Measurements from ENCODE around the gene HPCAL1. TPM values are rescaled to one million over a fixed set of nuclear protein-coding genes. Genes with fewer than 3 reads are reported as not detected.

HPCAL1 gene
- total and polyA plus RNA-seq, 10 of the 15 experiments (the other 5 are each of a cell fraction or from before 2014, with no cell fraction given): 0.40 to 12.8 (median 7.9) TPM

DNA sequence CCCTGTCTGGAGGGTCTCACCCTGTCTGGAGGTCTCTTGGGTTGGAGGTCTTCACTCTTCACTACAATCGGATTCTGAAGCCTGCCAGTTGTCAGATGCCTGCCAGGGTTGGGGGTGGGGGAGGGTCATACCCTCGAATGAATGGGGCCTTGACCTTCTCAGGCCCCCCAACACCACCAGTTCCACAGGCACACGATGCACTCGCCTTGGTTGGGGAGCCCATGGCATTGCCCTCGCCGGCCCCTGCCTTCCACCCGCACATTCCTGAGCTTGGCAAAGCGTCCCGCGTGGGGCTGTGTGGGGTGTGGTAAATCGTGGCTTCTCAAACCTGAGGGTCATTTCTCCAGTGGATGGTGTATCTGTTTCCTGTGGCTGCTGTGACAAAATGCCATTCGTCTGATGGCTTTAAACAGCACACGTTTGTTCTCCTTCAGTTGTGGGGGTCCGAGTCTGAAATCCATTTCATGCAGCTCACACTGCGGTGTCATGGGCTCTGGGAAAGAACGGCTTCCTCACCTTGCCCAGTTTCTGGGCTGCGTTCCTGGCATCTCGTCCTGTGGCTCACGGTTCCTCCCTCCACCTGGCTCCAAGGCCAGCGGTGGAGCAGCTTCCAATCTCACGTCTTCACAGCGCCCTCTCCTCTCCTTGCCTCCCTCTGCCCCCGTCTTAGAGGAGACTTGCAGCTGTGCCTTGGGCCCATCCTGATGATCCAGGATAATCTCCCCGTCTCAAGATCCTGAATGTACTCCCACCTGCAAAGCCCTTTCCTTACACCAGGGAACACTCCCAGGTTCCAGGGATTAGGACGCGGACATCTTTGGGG is 38.0 kb upstream of the HPCAL1 start:
- BruUV-seq (replicated peaks): no TSS peak
- Histone ChIP-seq H3K9me3 (replicated peaks; ENCODE audit: control insufficient read depth, insufficient read depth, low read length) (no peaks in the 10 kb centered on the region), H3K27me3 (replicated peaks in 1 of 2; ENCODE audit: control insufficient read depth in 2 of 2, insufficient read depth in 2 of 2, low read length in 1 of 2) (peaks cover 0 to 3% of the 10 kb centered on the region in 2 experiments; a peak in 2 of 4 replicates), H3K4me1 (ENCODE audit: control insufficient read depth, insufficient read depth, low read length) (no peaks in the 10 kb centered on the region), H3K4me2 (ENCODE audit: control insufficient read depth, insufficient read depth) (no peak overlapping the region), H4K20me1 (ENCODE audit: control insufficient read depth, insufficient read depth) (no peaks in the 10 kb centered on the region), H3K79me2 (ENCODE audit: control insufficient read depth, insufficient read depth, low read length) (no peaks in the 10 kb centered on the region), H3K9ac (ENCODE audit: control insufficient read depth, insufficient read depth, low read length) (no peak overlapping the region), H3K4me3 (no peak overlapping the region), H3K36me3 (ENCODE audit: control insufficient read depth in 2 of 2, insufficient read depth in 2 of 2, low read length in 1 of 2) (no peaks in the 10 kb centered on the region), H2AFZ (ENCODE audit: control insufficient read depth, low read depth, low read length) (no peak overlapping the region), H3K27ac (ENCODE audit: control insufficient read depth, insufficient read depth) (no peak overlapping the region)
- in situ Hi-C loops (cut with MboI) (no loop called here), intact Hi-C loops (cut with micrococcal nuclease; ENCODE audit: unreplicated experiment) (no loop called here)
- DNase-seq (ENCODE audit: low read depth, low spot score) (no peak), ATAC-seq (no peak), FAIRE-seq (no peak)
- ChIA-PET POLR2A (interaction anchor here (0.6 kb wide), 1 partner anchor 13 kb away, joined by 4 read pairs; no protein-coding TSS in a partner anchor), RAD21 (ENCODE audit: unreplicated experiment) (interaction anchor here (1.4 to 3.5 kb wide), 2 partner anchors 144 to 170 kb away, joined by 4 to 19 read pairs; no protein-coding TSS in a partner anchor), SMC1A (ENCODE audit: uncharacterized antibody, unreplicated experiment) (interaction anchor here (1.5 kb wide), 1 partner anchor 13 kb away, joined by 3 read pairs; no protein-coding TSS in a partner anchor), CTCF (interaction anchor here (3.1 kb wide), 1 partner anchor 144 kb away, joined by 19 read pairs; no protein-coding TSS in a partner anchor)
- TF ChIP-seq ZSCAN29 (IDR thresholded peaks at IDR 0.05) (no peak), KLF5 (IDR thresholded peaks at IDR 0.05; ENCODE audit: partially characterized antibody) (no peak), JUNB (IDR thresholded peaks at IDR 0.05) (no peak), SMARCA5 (IDR thresholded peaks at IDR 0.05) (no peak), EZH2 (IDR thresholded peaks at IDR 0.05; ENCODE audit: borderline replicate concordance, control insufficient read depth, low read depth, low read length) (no peak), SMAD5 (IDR thresholded peaks at IDR 0.05; ENCODE audit: low read depth) (no peak), IKZF2 (IDR thresholded peaks at IDR 0.05) (no peak)
- TF ChIP-seq, protein P1, sequence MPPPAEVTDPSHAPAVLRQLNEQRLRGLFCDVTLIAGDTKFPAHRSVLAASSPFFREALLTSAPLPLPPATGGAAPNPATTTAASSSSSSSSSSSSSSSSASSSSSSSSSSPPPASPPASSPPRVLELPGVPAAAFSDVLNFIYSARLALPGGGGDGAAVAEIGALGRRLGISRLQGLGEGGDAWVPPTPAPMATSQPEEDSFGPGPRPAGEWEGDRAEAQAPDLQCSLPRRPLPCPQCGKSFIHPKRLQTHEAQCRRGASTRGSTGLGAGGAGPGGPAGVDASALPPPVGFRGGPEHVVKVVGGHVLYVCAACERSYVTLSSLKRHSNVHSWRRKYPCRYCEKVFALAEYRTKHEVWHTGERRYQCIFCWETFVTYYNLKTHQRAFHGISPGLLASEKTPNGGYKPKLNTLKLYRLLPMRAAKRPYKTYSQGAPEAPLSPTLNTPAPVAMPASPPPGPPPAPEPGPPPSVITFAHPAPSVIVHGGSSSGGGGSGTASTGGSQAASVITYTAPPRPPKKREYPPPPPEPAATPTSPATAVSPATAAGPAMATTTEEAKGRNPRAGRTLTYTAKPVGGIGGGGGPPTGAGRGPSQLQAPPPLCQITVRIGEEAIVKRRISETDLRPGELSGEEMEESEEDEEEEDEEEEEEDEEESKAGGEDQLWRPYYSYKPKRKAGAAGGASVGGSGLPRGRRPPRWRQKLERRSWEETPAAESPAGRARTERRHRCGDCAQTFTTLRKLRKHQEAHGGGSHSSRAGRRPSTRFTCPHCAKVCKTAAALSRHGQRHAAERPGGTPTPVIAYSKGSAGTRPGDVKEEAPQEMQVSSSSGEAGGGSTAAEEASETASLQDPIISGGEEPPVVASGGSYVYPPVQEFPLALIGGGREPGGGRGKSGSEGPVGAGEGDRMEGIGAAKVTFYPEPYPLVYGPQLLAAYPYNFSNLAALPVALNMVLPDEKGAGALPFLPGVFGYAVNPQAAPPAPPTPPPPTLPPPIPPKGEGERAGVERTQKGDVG (CRISPR knock-in tag; IDR thresholded peaks at IDR 0.05): no peak
- TF ChIP-seq, protein P2, sequence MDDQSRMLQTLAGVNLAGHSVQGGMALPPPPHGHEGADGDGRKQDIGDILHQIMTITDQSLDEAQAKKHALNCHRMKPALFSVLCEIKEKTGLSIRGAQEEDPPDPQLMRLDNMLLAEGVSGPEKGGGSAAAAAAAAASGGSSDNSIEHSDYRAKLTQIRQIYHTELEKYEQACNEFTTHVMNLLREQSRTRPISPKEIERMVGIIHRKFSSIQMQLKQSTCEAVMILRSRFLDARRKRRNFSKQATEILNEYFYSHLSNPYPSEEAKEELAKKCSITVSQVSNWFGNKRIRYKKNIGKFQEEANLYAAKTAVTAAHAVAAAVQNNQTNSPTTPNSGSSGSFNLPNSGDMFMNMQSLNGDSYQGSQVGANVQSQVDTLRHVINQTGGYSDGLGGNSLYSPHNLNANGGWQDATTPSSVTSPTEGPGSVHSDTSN (IDR thresholded peaks at IDR 0.05; ENCODE audit: insufficient replicate concordance, low read depth, low read length): no peak
- TF ChIP-seq, protein P3, sequence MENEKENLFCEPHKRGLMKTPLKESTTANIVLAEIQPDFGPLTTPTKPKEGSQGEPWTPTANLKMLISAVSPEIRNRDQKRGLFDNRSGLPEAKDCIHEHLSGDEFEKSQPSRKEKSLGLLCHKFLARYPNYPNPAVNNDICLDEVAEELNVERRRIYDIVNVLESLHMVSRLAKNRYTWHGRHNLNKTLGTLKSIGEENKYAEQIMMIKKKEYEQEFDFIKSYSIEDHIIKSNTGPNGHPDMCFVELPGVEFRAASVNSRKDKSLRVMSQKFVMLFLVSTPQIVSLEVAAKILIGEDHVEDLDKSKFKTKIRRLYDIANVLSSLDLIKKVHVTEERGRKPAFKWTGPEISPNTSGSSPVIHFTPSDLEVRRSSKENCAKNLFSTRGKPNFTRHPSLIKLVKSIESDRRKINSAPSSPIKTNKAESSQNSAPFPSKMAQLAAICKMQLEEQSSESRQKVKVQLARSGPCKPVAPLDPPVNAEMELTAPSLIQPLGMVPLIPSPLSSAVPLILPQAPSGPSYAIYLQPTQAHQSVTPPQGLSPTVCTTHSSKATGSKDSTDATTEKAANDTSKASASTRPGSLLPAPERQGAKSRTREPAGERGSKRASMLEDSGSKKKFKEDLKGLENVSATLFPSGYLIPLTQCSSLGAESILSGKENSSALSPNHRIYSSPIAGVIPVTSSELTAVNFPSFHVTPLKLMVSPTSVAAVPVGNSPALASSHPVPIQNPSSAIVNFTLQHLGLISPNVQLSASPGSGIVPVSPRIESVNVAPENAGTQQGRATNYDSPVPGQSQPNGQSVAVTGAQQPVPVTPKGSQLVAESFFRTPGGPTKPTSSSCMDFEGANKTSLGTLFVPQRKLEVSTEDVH (IDR thresholded peaks at IDR 0.05; ENCODE audit: low read depth, partially characterized antibody): no peak
- WGBS (ENCODE audit: insufficient coverage, insufficient replicate concordance, low lambda C conversion rate, missing lambda C conversion rate): 43% methylated on average over 26 of the region's 26 CpGs
